GM12878 (cell line): ENCODE data around the gene CKMT2. TPM values are rescaled to one million over a fixed set of nuclear protein-coding genes. Genes with fewer than 3 reads are reported as not detected.
A peak's percentile ranks its signal among the peaks of the same experiment; 100 is the strongest.

Experiments used
- ATF7 ChIP-seq: fragments of 450-650 bp; IDR thresholded peaks from 2 replicates; pipeline ENCODE4 v1.6.1; 2016; ENCODE audit warnings: low read depth, mild to moderate bottlenecking
- CHD1 ChIP-seq: IDR thresholded peaks from 2 replicates; pipeline ENCODE4 v1.6.1; 2012; ENCODE audit warnings: low read depth, low read length, improper control_type of control experiment
- CREB1 ChIP-seq: IDR thresholded peaks from 2 replicates; pipeline ENCODE4 v1.6.1; 2012; ENCODE audit warnings: low read depth, mild to moderate bottlenecking, inconsistent platforms
- ESRRA ChIP-seq: IDR thresholded peaks from 2 replicates; pipeline ENCODE4 v1.6.1; 2012; ENCODE audit warnings: mild to moderate bottlenecking, low read length, improper control_type of control experiment
- FOXM1 ChIP-seq: IDR thresholded peaks from 2 replicates; pipeline ENCODE4 v1.6.1; 2012; ENCODE audit warnings: low read depth, mild to moderate bottlenecking, inconsistent platforms, low read length, moderate library complexity
- GABPA ChIP-seq: IDR thresholded peaks from 2 replicates; pipeline ENCODE4 v1.6.1; 2014; ENCODE audit warnings: antibody characterized with exemption, low read depth, mild to moderate bottlenecking, inconsistent platforms
- IRF4 ChIP-seq: IDR thresholded peaks from 2 replicates; pipeline ENCODE4 v1.6.1; 2011; ENCODE audit warnings: low read depth, low read length
- MTA2 ChIP-seq: fragments of 450-650 bp; IDR thresholded peaks from 2 replicates; pipeline ENCODE4 v1.6.1; 2016; ENCODE audit warnings: low read depth, mild to moderate bottlenecking, moderate library complexity
- NRF1 ChIP-seq: conservative IDR thresholded peaks from 2 replicates; pipeline ENCODE4 v1.6.1; 2011; ENCODE audit warnings: mild to moderate bottlenecking, low read depth, low read length, improper control_type of control experiment
- PAX8 ChIP-seq: fragments of 450-650 bp; IDR thresholded peaks from 2 replicates; pipeline ENCODE4 v1.6.1; 2017; ENCODE audit warnings: mild to moderate bottlenecking, moderate library complexity
- RUNX3 ChIP-seq: IDR thresholded peaks from 2 replicates; pipeline ENCODE4 v1.6.1; 2012; ENCODE audit warnings: low read length, inconsistent platforms
- SMAD5 ChIP-seq: IDR thresholded peaks from 2 replicates; pipeline ENCODE4 v1.6.1; 2016; ENCODE audit warnings: antibody characterized with exemption, low read depth
- SREBF2 ChIP-seq: IDR thresholded peaks from 2 replicates; pipeline ENCODE4 v1.6.1; 2012; ENCODE audit warnings: mild to moderate bottlenecking, low read length
- ZNF24 ChIP-seq: fragments of 450-650 bp; IDR thresholded peaks from 2 replicates; pipeline ENCODE4 v1.6.1; 2017; ENCODE audit warnings: antibody characterized with exemption, mild to moderate bottlenecking
- ZNF274 ChIP-seq: IDR thresholded peaks from one replicate; pipeline ENCODE4 v1.8.0; 2011; ENCODE audit not compliant: insufficient read length, insufficient read depth
- polyA plus RNA-seq, 11 experiments: library from polyadenylated mRNA; depleted of rRNA in 4 of 11; unstranded in 6 of 11; stranded (reverse) in 5 of 11; fragments of >200 nt; fragmentation: Nextera tagmentation in 4 of 11; fragmentation: Illumina TruSeq in 1 of 11; extraction: Ambion mirVana in 4 of 11; extraction: Trizol in 1 of 11; gene quantifications; 1 replicate in 1 of 11; 2 replicates in 10 of 11; pipeline versions ENCODE4 v1.2.1 to v1.2.3, GENCODE V29; 2011 to 2016; ENCODE audit warnings: inconsistent platforms in 2 of 11, missing spikeins in 2 of 11, low read depth in 1 of 11
- total RNA-seq, 4 experiments: library from RNA; depleted of rRNA in 3 of 4; stranded (reverse); fragments of >200 nt in 3 of 4; fragmentation: Illumina TruSeq in 1 of 4; extraction: Trizol in 1 of 4; gene quantifications; 2 replicates each; pipeline versions ENCODE4 v1.2.1 to v1.2.3, GENCODE V29; 2013 to 2021
- TF ChIP-seq, protein P1 (sequence below): IDR thresholded peaks from 2 replicates; pipeline ENCODE4 v1.6.1; 2011; ENCODE audit warnings: mild to moderate bottlenecking, low read depth, low read length, moderate library complexity; ENCODE audit not compliant: insufficient replicate concordance
- TF ChIP-seq, protein P2 (sequence below): fragments of 450-650 bp; IDR thresholded peaks from 2 replicates; pipeline ENCODE4 v1.6.1; 2017; ENCODE audit warnings: low read depth, mild to moderate bottlenecking, moderate library complexity
- TF ChIP-seq, protein P3 (sequence below): IDR thresholded peaks from 2 replicates; pipeline ENCODE4 v1.6.1; 2012; ENCODE audit warnings: low read depth, low read length, improper control_type of control experiment
- TF ChIP-seq, protein P4 (sequence below): fragments of 450-650 bp; IDR thresholded peaks from 2 replicates; pipeline ENCODE4 v1.6.1; 2016; ENCODE audit warnings: mild to moderate bottlenecking, moderate library complexity, borderline replicate concordance
- TF ChIP-seq, protein P5 (sequence below): fragments of 450-650 bp; conservative IDR thresholded peaks from 2 replicates; pipeline ENCODE4 v1.6.1; 2017; ENCODE audit warnings: mild to moderate bottlenecking, moderate library complexity

The CKMT2 gene
- total and polyA plus RNA-seq, 10 of the 15 experiments (the other 5 are each of a cell fraction or from before 2014, with no cell fraction given) = 0.70 to 1.2 TPM; not detected in 8

DNA sequence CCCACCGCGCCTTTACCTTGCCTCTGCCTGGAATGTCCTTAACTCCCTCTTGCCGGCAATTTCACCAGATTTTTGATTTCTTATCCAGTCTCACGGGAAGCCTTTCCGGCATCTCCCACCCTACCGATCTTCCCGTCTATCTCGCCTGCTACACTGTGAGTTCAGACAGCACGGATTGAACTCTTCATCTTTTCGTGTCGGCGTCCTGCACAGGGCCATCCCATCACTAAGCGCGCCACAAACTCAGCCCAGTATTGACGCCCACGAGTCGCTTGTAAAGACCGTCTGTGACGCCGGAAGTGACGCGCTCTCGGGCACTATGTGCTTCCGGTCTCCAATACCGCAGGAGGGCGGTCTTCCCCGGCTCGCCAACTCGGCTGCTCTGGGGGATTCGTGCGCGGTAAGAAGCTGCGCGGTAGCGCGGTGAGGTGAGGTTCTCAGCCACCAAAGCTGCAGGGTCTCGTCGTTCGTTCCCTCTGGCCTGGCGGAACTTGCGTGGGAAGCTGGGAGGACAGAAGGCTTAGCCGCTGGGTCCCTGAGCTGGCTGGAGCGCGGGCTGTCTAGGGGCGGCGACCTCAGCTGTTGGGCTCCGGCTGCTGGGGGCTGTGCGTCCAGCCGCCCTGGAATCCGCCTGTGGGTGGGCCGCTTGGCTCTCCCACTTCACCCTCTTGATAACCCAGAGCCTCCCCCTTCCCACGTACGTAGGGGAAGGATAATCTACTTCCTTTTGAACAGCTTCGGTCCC, 68.3 kb downstream of the CKMT2 start, which contains the start of gene ZCCHC9 (continued):
- TF ChIP-seq, protein P1, sequence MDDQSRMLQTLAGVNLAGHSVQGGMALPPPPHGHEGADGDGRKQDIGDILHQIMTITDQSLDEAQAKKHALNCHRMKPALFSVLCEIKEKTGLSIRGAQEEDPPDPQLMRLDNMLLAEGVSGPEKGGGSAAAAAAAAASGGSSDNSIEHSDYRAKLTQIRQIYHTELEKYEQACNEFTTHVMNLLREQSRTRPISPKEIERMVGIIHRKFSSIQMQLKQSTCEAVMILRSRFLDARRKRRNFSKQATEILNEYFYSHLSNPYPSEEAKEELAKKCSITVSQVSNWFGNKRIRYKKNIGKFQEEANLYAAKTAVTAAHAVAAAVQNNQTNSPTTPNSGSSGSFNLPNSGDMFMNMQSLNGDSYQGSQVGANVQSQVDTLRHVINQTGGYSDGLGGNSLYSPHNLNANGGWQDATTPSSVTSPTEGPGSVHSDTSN = no peak
- peak; percentile 50; the same call in 1 of the 2 replicates for TF ChIP-seq SREBF2
- TF ChIP-seq RUNX3 = peak; percentile 93
- peak; percentile 75 for TF ChIP-seq ATF7
- TF ChIP-seq, protein P2, sequence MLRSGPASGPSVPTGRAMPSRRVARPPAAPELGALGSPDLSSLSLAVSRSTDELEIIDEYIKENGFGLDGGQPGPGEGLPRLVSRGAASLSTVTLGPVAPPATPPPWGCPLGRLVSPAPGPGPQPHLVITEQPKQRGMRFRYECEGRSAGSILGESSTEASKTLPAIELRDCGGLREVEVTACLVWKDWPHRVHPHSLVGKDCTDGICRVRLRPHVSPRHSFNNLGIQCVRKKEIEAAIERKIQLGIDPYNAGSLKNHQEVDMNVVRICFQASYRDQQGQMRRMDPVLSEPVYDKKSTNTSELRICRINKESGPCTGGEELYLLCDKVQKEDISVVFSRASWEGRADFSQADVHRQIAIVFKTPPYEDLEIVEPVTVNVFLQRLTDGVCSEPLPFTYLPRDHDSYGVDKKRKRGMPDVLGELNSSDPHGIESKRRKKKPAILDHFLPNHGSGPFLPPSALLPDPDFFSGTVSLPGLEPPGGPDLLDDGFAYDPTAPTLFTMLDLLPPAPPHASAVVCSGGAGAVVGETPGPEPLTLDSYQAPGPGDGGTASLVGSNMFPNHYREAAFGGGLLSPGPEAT = peak; percentile 70; the same call in 1 of the 2 replicates
- TF ChIP-seq GABPA = peak; percentile 97
- TF ChIP-seq, protein P3, sequence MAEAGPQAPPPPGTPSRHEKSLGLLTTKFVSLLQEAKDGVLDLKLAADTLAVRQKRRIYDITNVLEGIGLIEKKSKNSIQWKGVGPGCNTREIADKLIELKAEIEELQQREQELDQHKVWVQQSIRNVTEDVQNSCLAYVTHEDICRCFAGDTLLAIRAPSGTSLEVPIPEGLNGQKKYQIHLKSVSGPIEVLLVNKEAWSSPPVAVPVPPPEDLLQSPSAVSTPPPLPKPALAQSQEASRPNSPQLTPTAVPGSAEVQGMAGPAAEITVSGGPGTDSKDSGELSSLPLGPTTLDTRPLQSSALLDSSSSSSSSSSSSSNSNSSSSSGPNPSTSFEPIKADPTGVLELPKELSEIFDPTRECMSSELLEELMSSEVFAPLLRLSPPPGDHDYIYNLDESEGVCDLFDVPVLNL = peak; percentile 81
- 0 out of 2 replicates have a peak, but pooled peaks have one; percentile 21 for TF ChIP-seq ZNF24
- TF ChIP-seq, protein P4, sequence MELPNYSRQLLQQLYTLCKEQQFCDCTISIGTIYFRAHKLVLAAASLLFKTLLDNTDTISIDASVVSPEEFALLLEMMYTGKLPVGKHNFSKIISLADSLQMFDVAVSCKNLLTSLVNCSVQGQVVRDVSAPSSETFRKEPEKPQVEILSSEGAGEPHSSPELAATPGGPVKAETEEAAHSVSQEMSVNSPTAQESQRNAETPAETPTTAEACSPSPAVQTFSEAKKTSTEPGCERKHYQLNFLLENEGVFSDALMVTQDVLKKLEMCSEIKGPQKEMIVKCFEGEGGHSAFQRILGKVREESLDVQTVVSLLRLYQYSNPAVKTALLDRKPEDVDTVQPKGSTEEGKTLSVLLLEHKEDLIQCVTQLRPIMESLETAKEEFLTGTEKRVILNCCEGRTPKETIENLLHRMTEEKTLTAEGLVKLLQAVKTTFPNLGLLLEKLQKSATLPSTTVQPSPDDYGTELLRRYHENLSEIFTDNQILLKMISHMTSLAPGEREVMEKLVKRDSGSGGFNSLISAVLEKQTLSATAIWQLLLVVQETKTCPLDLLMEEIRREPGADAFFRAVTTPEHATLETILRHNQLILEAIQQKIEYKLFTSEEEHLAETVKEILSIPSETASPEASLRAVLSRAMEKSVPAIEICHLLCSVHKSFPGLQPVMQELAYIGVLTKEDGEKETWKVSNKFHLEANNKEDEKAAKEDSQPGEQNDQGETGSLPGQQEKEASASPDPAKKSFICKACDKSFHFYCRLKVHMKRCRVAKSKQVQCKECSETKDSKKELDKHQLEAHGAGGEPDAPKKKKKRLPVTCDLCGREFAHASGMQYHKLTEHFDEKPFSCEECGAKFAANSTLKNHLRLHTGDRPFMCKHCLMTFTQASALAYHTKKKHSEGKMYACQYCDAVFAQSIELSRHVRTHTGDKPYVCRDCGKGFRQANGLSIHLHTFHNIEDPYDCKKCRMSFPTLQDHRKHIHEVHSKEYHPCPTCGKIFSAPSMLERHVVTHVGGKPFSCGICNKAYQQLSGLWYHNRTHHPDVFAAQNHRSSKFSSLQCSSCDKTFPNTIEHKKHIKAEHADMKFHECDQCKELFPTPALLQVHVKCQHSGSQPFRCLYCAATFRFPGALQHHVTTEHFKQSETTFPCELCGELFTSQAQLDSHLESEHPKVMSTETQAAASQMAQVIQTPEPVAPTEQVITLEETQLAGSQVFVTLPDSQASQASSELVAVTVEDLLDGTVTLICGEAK = peak; percentile 97
- TF ChIP-seq CREB1 = peak; percentile 99
- TF ChIP-seq FOXM1 = peak; percentile 37; the same call in 1 of the 2 replicates
- TF ChIP-seq, protein P5, sequence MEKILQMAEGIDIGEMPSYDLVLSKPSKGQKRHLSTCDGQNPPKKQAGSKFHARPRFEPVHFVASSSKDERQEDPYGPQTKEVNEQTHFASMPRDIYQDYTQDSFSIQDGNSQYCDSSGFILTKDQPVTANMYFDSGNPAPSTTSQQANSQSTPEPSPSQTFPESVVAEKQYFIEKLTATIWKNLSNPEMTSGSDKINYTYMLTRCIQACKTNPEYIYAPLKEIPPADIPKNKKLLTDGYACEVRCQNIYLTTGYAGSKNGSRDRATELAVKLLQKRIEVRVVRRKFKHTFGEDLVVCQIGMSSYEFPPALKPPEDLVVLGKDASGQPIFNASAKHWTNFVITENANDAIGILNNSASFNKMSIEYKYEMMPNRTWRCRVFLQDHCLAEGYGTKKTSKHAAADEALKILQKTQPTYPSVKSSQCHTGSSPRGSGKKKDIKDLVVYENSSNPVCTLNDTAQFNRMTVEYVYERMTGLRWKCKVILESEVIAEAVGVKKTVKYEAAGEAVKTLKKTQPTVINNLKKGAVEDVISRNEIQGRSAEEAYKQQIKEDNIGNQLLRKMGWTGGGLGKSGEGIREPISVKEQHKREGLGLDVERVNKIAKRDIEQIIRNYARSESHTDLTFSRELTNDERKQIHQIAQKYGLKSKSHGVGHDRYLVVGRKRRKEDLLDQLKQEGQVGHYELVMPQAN = peak; percentile 79
- TF ChIP-seq ESRRA = no peak
- TF ChIP-seq PAX8 = no peak
- no peak for TF ChIP-seq CHD1
- peak; percentile 91; the same call in 1 of the 2 replicates for TF ChIP-seq SMAD5
- 0 out of 2 replicates have a peak, but pooled peaks have one; percentile 12 for TF ChIP-seq MTA2
- TF ChIP-seq ZNF274 = no peak
- 0 out of 2 replicates have a peak, but pooled peaks have one; percentile 22 for TF ChIP-seq NRF1
- no peak; the same call in 1 of the 2 replicates for TF ChIP-seq IRF4
